ENCODE data around the gene UNC5C. TPM values are rescaled to one million over a fixed set of nuclear protein-coding genes. Genes with fewer than 3 reads are reported as not detected.

UNC5C gene
- total RNA-seq, 1 donor from 2014 or later = not detected

DNA sequence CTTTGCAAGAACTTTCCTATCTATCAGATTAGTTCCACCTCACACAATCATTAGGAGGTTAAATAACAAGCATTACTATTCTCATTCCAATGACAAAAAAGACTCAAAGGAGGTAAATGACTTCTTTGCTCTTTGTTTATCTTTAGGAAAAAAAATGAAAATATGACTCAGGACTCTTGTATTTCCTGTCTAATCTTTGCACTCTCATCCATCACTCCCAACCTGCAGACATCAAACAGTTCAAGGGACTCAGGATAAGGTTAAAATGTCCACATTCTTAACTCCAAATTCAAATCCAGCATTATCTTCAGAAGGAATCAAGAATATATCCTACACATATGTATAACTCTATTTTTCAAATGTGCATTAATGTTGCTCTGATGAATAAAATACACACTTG, 139.6 kb downstream of the UNC5C start:
- CTCF ChIA-PET = no interaction called here
- H3K36me3 Mint-ChIP-seq (ENCODE audit: low read depth) = no peaks in the 10 kb centered on the region

DNA sequence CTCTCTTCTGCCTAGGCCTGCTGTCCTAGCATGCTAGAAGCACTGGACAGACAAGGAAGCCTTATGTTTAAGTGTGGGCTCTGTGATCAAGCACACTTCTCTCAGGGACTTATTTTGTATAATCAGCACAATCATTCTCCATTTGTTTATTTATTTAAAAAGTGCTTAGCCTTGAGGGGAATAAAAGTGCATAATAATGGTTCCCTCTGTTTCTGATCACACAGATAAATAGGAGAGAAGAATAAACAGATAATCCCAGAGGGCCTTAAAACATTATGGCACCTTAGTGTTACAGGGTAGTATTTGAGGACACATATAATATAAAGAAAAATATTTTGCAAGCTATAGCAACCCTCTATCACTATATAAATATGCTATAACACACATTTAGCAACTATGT, 146.5 kb downstream of the UNC5C start:
- intact Hi-C loops (cut with micrococcal nuclease) = no loop called here
- DNase-seq = no peak
- Mint-ChIP-seq H3K4me1 (no peaks in the 10 kb centered on the region), H3K4me3 (no peak overlapping the region), H3K27ac (no peak overlapping the region), H3K9me3 (no peaks in the 10 kb centered on the region), H3K27me3 (no peaks in the 10 kb centered on the region), H3K36me3 (ENCODE audit: low read depth) (no peaks in the 10 kb centered on the region)
- POLR2A ChIA-PET = no interaction called here
- ATAC-seq (ENCODE audit: low read depth) = no peak
- CTCF ChIA-PET = no interaction called here
- TF ChIP-seq, protein P1, sequence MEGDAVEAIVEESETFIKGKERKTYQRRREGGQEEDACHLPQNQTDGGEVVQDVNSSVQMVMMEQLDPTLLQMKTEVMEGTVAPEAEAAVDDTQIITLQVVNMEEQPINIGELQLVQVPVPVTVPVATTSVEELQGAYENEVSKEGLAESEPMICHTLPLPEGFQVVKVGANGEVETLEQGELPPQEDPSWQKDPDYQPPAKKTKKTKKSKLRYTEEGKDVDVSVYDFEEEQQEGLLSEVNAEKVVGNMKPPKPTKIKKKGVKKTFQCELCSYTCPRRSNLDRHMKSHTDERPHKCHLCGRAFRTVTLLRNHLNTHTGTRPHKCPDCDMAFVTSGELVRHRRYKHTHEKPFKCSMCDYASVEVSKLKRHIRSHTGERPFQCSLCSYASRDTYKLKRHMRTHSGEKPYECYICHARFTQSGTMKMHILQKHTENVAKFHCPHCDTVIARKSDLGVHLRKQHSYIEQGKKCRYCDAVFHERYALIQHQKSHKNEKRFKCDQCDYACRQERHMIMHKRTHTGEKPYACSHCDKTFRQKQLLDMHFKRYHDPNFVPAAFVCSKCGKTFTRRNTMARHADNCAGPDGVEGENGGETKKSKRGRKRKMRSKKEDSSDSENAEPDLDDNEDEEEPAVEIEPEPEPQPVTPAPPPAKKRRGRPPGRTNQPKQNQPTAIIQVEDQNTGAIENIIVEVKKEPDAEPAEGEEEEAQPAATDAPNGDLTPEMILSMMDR (IDR thresholded peaks at IDR 0.05) = no peak

More for the DNA sequence above, 139.6 kb downstream of the UNC5C start:
- POLR2A ChIA-PET = no interaction called here
- Mint-ChIP-seq H3K27ac (no peak overlapping the region), H3K9me3 (no peaks in the 10 kb centered on the region), H3K4me1 (no peaks in the 10 kb centered on the region), H3K27me3 (no peaks in the 10 kb centered on the region), H3K4me3 (no peak overlapping the region)
- intact Hi-C loops (cut with micrococcal nuclease) = no loop called here
- DNase-seq = no peak
- TF ChIP-seq, protein P1 (IDR thresholded peaks at IDR 0.05) = no peak
- ATAC-seq (ENCODE audit: low read depth) = no peak

- H3K36me3 Mint-ChIP-seq (ENCODE audit: low read depth) = no peaks in the 10 kb centered on the region
- H3K27ac Mint-ChIP-seq = no peak overlapping the region
- ChIA-PET CTCF (no interaction called here), POLR2A (no interaction called here)
- ATAC-seq (ENCODE audit: low read depth) = no peak
- no peaks in the 10 kb centered on the region for H3K27me3 Mint-ChIP-seq
- peaks cover under 1% of the 10 kb centered on the region for H3K9me3 Mint-ChIP-seq
- intact Hi-C loops (cut with micrococcal nuclease) = no loop called here
- TF ChIP-seq, protein P1 (IDR thresholded peaks at IDR 0.05) = no peak
- H3K4me3 Mint-ChIP-seq = no peak overlapping the region
- no peak for DNase-seq
- no peaks in the 10 kb centered on the region for H3K4me1 Mint-ChIP-seq
These were observed 150.6 kb downstream of the UNC5C start for GRCh38 chr4:95398217-95398616.

GRCh38 chr4:95394752-95395306, 153.9 kb downstream of the UNC5C start:
- ATAC-seq (ENCODE audit: low read depth) (no peak), DNase-seq (no peak)
- intact Hi-C loops (cut with micrococcal nuclease) = no loop called here
- H3K9me3 Mint-ChIP-seq = peaks cover 3% of the 10 kb centered on the region
- no peaks in the 10 kb centered on the region for H3K36me3 Mint-ChIP-seq (ENCODE audit: low read depth)
- POLR2A ChIA-PET = no interaction called here
- no peak overlapping the region for H3K27ac Mint-ChIP-seq
- TF ChIP-seq, protein P1 (IDR thresholded peaks at IDR 0.05) = no peak
- no peaks in the 10 kb centered on the region for H3K4me1 Mint-ChIP-seq
- no peaks in the 10 kb centered on the region for H3K27me3 Mint-ChIP-seq
- CTCF ChIA-PET = no interaction called here
- H3K4me3 Mint-ChIP-seq = no peak overlapping the region

DNA sequence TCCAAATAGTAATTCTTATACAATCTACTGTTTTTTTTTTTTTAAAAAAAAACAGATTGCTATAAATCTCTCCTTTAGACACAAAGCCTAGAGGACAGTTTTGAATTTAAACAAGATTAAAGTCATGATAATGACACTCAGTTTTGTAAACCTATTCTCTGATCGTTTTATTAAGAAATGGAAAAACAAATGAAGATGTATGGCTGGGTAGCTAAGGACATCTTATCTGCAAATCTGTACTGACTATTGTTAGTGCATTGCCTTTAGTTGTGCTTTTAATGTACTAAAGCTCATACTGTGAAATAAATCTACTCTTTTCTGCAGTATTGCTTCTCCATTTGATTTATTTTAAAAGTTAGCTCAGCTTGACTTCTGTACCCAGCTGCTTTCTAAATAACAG, 155.0 kb downstream of the UNC5C start:
- no peak overlapping the region for H3K4me3 Mint-ChIP-seq
- TF ChIP-seq, protein P1 (IDR thresholded peaks at IDR 0.05) = no peak
- H3K4me1 Mint-ChIP-seq = no peaks in the 10 kb centered on the region
- ChIA-PET CTCF (no interaction called here), POLR2A (no interaction called here)
- no peaks in the 10 kb centered on the region for H3K27me3 Mint-ChIP-seq
- H3K9me3 Mint-ChIP-seq = peaks cover 3% of the 10 kb centered on the region
- DNase-seq = no peak
- intact Hi-C loops (cut with micrococcal nuclease) = no loop called here
- no peak overlapping the region for H3K27ac Mint-ChIP-seq
- no peak for ATAC-seq (ENCODE audit: low read depth)
- H3K36me3 Mint-ChIP-seq (ENCODE audit: low read depth) = no peaks in the 10 kb centered on the region

All from activated B cell treated with CpG ODN at 0.5 μM for 24 hours (primary cell).